GM20431 (cell line): ENCODE results near the gene BOLA2B.
"Not testable (repeated sequence)": the region's sequence is repeated elsewhere in the genome, so short reads cannot be mapped to it uniquely, and the experiment has no call there.

ENCODE experiments used
- in situ Hi-C: fragments of 300-500 bp; cut with MseI, MboI; formaldehyde crosslinking; loops from one replicate; pipeline ENCODE4 v1.15.0; 2020; ENCODE audit warnings: low sequenced_read_pairs; ENCODE audit not compliant: unreplicated experiment

Gene BOLA2B

DNA sequence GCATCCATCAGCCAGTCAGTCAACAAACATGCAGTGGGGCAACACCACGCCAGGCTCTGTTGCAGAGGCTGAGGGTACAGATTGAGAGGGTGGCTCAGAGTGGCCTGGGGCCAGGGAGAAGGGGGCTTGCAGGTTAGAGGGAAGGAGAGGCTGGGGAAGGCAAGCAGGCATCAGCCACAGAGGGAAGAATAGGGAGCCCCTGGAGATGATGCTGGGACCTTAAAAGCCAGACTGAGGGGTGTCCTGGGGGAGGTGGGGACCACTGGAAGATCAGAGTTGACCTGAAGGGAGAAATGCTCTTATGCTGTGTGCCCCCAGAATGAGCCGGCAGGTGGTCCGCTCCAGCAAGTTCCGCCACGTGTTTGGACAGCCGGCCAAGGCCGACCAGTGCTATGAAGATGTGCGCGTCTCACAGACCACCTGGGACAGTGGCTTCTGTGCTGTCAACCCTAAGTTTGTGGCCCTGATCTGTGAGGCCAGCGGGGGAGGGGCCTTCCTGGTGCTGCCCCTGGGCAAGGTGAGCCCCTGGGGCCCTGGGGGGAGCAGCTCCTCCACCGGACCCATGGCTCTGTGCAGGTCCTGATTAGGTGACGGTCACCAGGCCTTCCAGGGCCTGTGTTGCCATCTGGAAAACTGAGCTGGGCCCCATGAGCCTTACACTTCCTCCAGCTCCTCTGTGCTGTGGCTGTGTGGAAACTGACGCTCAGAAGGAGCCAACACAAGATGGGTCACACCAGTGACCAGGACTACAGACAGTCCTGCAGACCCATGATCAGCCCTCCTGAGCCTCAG lies 8.4 kb downstream of the BOLA2B start:
- in situ Hi-C loops, result no loop called here

DNA sequence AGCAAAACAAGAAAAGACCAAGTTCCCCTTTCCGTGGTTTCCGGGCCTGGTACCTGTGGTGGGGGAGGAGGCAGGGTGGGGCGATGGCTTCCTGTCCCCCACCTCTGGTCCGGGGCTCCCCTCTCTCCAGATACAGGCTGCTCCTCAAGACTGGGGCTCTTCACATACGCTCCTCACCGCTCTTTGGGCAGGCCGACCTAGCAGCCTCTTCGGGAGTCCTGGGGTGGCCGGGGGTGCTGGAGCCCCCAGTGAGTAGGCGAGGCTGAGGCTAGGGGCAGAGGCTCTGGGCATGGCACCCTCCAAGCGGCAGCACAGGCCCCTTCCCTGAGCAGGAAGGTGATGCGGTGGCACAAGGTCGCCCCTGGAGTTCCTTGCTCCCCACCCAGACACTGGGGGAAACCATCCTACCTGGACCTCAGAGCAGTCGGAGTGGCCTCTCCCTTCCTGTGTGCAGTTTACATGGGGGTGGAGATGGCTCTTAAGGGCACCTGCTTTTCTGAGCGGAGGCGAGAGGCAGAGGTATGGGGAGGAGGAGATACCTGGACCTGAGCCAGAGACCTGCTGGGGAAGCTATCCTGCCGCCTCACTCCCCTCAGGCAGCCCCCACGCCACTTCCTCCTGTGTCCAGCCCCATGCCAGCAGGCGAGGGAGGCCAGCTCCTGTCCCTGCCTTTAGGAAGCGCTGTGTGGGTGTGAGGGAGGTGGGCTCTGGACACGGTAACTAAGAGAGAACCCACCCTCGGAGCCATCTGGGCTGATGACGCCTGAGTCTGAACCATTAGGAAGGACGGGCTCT lies 9.2 kb downstream of the BOLA2B start:
- in situ Hi-C loops, result no loop called here

GRCh38 chr16:30183233-30184095 lies 10.0 kb downstream of the BOLA2B start, which contains the start of gene CORO1A:
TSS of gene CORO1A (plus strand) at chr16:30183602. CDS start at chr16:30185210, 1,608 bp downstream.
- in situ Hi-C loops, result no loop called here

DNA sequence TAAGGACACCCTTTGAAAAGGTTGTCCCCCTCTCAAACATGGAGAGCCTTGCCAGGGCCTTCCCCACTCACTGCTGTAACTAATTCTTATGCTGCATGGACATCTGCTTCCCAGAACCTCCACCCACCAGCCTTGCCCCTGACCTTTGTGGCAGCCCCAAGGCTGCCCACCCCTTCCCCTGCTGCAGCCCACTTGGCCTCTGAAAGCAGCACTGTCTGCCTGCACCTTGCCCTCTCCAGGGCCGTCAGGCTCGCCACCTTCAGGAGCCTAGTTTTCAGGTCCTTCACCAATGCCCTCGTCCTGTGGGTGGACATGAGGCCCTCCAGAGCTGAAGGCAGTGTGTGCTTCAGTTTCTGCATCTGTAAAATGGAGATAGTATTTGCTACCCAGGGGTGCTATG lies 12.7 kb downstream of the BOLA2B start:
- in situ Hi-C loops, result no loop called here

DNA sequence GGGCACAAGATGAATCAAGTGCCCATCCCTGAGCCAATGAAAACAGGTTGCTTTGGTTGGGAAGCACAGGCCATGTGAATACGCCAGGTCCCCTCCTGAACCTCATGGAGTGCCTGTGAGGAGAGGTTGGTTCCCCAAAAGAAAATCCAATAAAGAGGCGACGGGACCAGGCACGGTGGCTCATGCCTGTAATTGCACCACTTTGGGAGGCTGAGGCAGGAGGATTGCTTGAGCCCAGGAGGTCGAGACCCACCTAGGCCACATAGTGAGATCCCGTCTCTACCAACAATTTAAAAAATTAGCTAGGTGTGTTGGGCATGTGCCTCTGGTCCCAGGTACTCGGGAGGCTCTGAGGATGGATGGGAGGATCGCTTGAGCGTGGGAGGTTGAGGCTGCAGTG lies 13.5 kb downstream of the BOLA2B start:
- in situ Hi-C loops, result no loop called here

DNA sequence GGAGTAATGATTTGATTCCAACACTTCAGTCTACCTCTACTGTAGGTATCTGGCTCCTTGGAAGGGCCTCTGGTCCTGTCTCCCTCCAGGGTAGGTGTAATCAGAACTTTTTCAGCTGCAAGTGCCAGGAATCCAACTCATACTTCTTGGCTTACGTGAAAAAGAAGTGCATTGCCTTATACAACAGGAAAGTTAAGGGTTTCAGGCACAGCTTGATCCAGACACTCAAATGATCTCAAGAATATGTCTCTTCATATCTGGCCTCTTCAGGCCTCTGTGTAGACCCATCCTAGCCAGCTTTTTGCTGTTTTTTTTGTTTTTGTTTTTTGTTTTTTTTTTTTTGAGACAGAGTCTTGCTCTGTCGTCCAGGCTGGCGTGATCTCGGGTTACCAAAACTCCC lies 14.3 kb downstream of the BOLA2B start:
- in situ Hi-C loops, result no loop called here

DNA sequence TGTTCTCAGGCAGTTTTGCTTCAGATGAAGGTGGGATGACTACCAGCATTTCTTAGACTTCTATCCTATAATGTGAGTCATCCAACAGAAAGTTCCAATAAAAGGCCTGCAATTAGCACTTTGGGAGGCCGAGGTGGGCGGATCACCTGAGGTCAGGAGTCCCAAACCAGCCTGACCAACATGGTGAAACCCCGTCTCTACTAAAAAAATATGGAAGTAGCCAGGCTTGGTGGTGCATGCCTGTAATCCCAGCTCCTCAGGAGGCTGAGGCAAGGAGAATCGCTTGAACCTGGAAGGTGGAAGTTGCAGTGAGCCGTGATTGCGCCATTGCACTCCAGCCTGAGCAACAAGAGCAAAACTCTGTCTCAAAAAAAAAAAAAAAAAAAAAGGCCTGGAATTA lies 16.6 kb downstream of the BOLA2B start:
- in situ Hi-C loops, result not testable (repeated sequence)

GRCh38 chr16:30173054-30173453 lies 20.4 kb downstream of the BOLA2B start:
- in situ Hi-C loops, result no loop called here

GRCh38 chr16:30170145-30170544 lies 23.3 kb downstream of the BOLA2B start:
- in situ Hi-C loops, result not testable (repeated sequence)

- in situ Hi-C loops, result not testable (repeated sequence)
Observed at GRCh38 chr16:30169416-30169815, 24.1 kb downstream of the BOLA2B start.

- in situ Hi-C loops, result not testable (repeated sequence)
Observed at GRCh38 chr16:30168746-30169145, 24.7 kb downstream of the BOLA2B start.

DNA sequence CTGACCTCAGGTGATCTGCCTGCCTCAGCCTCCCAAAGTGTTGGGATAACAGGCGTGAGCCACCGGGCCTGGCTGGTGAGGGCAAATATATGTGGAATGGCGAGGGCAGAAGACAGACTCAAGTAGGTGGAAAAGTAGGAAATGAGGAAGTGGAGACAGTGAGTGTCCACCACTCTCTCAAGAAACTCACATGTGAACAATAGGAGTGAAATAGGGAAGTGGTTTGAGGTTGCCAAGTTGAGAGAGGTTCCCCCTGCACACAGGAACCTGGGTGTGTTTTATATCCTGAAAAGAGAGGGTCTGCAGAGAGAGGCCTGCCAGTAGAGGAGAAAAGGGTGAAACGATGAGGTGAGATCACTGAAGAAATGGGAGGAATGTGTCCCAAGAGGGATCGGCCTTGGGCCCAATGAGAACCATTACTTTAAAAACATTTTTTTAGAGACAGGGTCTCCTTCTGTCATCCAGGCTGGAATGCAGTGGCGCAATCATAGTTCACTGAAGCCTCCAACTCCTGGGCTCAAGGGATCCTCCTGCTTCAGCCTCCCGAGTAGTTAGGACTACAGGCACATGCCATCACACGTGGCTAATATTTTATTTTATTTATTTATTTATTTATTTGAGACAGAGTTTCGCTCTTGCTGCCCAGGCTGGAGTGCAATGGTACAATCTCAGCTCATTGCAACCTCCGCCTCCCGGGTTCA lies 27.1 kb downstream of the BOLA2B start:
- in situ Hi-C loops, result no loop called here

GRCh38 chr16:30163538-30163937 lies 29.9 kb downstream of the BOLA2B start:
- in situ Hi-C loops, result no loop called here

- in situ Hi-C loops, result no loop called here
Observed at GRCh38 chr16:30157214-30157613, 36.3 kb downstream of the BOLA2B start.

- in situ Hi-C loops, result no loop called here
Observed at GRCh38 chr16:30155188-30155587, 38.3 kb downstream of the BOLA2B start.

- in situ Hi-C loops, result no loop called here
Observed at GRCh38 chr16:30152517-30152916, 40.9 kb downstream of the BOLA2B start.

DNA sequence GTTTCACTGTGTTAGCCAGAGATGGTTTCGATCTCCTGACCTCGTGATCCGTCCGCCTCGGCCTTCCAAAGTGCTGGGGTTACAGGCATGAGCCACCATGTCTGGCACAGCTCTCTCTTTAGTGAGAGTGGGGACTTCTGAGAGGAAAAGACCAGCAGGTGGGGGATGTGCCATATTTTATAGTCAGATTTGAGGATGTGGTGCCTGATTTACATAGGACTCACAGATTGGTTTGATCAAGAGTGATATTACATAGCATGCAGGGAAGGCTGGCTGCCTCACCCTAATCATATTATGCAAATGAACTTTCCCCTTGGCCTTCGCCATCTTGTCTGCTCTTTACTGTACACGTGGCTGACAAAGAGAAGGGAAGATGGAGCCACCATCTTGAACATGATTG lies 42.4 kb downstream of the BOLA2B start:
- in situ Hi-C loops, result no loop called here

DNA sequence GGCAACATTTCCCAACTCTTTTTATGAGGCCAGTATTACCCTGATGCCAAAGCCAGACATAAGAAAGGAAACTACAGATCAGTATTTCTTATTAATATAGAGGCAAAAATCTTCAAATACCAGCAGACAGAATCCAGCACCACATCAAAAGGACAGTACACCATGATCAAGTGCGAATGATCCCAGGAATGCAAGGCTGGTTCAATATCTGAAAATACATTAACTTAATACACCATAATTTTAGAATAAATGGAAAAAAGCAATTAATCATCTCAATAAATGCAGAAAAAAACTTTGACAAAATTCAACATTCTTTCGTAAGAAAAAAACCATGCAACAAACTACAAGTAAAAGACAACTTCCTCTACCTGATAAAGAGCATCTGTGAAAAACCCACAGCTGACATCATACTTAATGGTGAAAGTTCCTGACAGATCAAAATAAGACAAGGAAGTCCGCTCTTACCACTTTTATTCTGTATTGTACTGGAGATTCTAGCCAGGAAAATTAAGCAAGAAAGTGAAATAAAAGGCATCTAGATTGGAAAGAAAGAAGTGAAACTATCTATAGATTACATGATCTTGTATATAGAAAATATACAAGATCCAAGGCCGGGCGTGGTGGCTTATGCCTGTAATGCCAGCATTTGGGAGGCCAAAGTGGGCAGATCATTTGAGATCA lies 44.1 kb downstream of the BOLA2B start:
- in situ Hi-C loops, result no loop called here

DNA sequence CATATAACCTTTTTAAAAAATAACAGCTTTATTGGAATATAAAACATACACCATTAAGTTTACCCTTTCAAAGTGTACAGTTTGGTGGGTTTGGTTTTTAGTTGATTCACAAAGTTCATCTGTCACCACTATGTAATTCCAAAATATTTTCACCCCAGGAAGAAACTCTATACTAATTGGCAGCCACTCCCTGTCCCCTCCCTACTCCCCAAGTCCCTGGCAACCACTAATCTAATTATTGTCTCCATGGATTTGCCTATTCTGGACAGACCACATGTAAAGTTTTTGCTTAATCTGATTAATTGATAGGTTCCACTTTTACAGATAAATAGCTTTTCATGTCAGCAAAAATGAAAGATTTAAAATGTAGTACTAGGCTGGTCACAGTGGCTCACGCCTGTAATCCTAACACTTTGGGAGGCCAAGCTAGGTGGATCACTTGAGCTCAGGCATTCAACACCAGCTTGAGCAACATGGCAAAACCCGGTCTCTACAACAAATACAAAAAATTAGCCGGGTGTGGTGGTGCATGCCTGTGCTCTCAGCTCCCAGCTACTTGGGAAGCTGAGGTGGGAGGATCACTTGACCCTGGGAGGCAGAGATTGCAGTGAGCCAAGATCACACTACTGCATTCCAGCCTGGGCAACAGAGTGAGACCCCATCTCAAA lies 45.5 kb downstream of the BOLA2B start:
- in situ Hi-C loops, result no loop called here
